Trophoblast cell (in vitro differentiated cells and primary cell): ENCODE results near the gene ADK.

ENCODE experiments used
- DNase-seq, 2 donors: peaks; one replicate each; pipeline ENCODE4 v3.0.0-alpha.2; 2016
- H2AFZ ChIP-seq: 2 replicates; pipeline ENCODE4 v1.6.1; 2013; ENCODE audit warnings: low read length, moderate library complexity, mild to moderate bottlenecking; ENCODE audit not compliant: insufficient read depth, poor library complexity
- H2AK5ac ChIP-seq: 2 replicates; pipeline ENCODE4 v1.6.1; 2013; ENCODE audit warnings: mild to moderate bottlenecking, low read length
- H2BK120ac ChIP-seq: 2 replicates; pipeline ENCODE4 v1.6.1; 2013; ENCODE audit warnings: low read length, mild to moderate bottlenecking, moderate library complexity; ENCODE audit not compliant: insufficient read depth, poor library complexity
- H2BK12ac ChIP-seq: 2 replicates; pipeline ENCODE4 v1.6.1; 2013; ENCODE audit warnings: mild to moderate bottlenecking, low read length, moderate library complexity
- H2BK5ac ChIP-seq: 2 replicates; pipeline ENCODE4 v1.6.1; 2013; ENCODE audit warnings: low read length, low read depth, moderate library complexity, mild to moderate bottlenecking; ENCODE audit not compliant: poor library complexity
- H3K14ac ChIP-seq: 2 replicates; pipeline ENCODE4 v1.6.1; 2013; ENCODE audit warnings: mild to moderate bottlenecking, low read length
- H3K18ac ChIP-seq: 2 replicates; pipeline ENCODE4 v1.6.1; 2013; ENCODE audit warnings: mild to moderate bottlenecking, low read length
- H3K23ac ChIP-seq: 2 replicates; pipeline ENCODE4 v1.6.1; 2013; ENCODE audit warnings: low read length
- H3K27ac ChIP-seq: 2 replicates; pipeline ENCODE4 v1.5.1; 2013; ENCODE audit warnings: low read depth, mild to moderate bottlenecking, inconsistent platforms, low read length, moderate library complexity
- H3K27me3 ChIP-seq: 2 replicates; pipeline ENCODE4 v1.6.1; 2013; ENCODE audit warnings: inconsistent platforms, mild to moderate bottlenecking, low read length, moderate library complexity; ENCODE audit not compliant: insufficient read depth
- H3K36me3 ChIP-seq, 2 experiments: 1 replicate in 1 of 2; 2 replicates in 1 of 2; pipeline ENCODE4 v1.6.1; 2013; ENCODE audit warnings: low read length in 2 of 2, mild to moderate bottlenecking in 2 of 2, moderate library complexity in 1 of 2; ENCODE audit not compliant: insufficient read depth in 2 of 2, control insufficient read depth in 1 of 2
- H3K4ac ChIP-seq: 2 replicates; pipeline ENCODE4 v1.6.1; 2013; ENCODE audit warnings: low read depth, mild to moderate bottlenecking, low read length, moderate library complexity
- H3K4me1 ChIP-seq, 2 experiments: 1 replicate in 1 of 2; 2 replicates in 1 of 2; pipeline ENCODE4 v1.6.1; 2013; ENCODE audit warnings: low read length in 2 of 2, mild to moderate bottlenecking in 2 of 2, moderate library complexity in 1 of 2; ENCODE audit not compliant: insufficient read depth in 2 of 2, control insufficient read depth in 1 of 2
- H3K4me2 ChIP-seq: 2 replicates; pipeline ENCODE4 v1.6.1; 2013; ENCODE audit warnings: inconsistent platforms, mild to moderate bottlenecking, low read length, moderate library complexity
- H3K4me3 ChIP-seq: 2 replicates; pipeline ENCODE4 v1.5.1; 2013; ENCODE audit warnings: mild to moderate bottlenecking, low read depth, low read length, inconsistent platforms
- H3K79me1 ChIP-seq: one replicate; pipeline ENCODE4 v1.6.1; 2013; ENCODE audit warnings: low read length
- H3K79me2 ChIP-seq: 2 replicates; pipeline ENCODE4 v1.6.1; 2013; ENCODE audit warnings: low read length, mild to moderate bottlenecking; ENCODE audit not compliant: control insufficient read depth, insufficient read depth, poor library complexity
- H3K9ac ChIP-seq: 2 replicates; pipeline ENCODE4 v1.6.1; 2013; ENCODE audit warnings: mild to moderate bottlenecking, low read length
- H3K9me3 ChIP-seq: 2 replicates; pipeline ENCODE4 v1.6.1; 2013; ENCODE audit warnings: low read depth, mild to moderate bottlenecking, control low read depth, inconsistent platforms, low read length; ENCODE audit not compliant: insufficient read depth
- H4K12ac ChIP-seq: 2 replicates; pipeline ENCODE4 v1.6.1; 2013; ENCODE audit warnings: low read depth, mild to moderate bottlenecking, low read length, moderate library complexity
- H4K8ac ChIP-seq: 2 replicates; pipeline ENCODE4 v1.6.1; 2013; ENCODE audit warnings: low read depth, mild to moderate bottlenecking, low read length, moderate library complexity
- H4K91ac ChIP-seq: one replicate; pipeline ENCODE4 v1.6.1; 2013; ENCODE audit warnings: low read depth, mild to moderate bottlenecking, low read length, moderate library complexity
- WGBS: extraction: QIAGEN DNeasy Blood & Tissue Kit; methylation state at CpG from one replicate; pipeline ENCODE4 v1.1.7; 2013; ENCODE audit warnings: missing lambda C conversion rate; ENCODE audit not compliant: insufficient read length, insufficient coverage; ENCODE audit errors: extremely low coverage; 5-methylcytosine and 5-hydroxymethylcytosine counted together

ADK gene

GRCh38 chr10:74107391-74107790, 43.6 kb upstream of the ADK start:
- no peaks in the 10 kb centered on the region for H3K9me3 ChIP-seq
- H3K36me3 ChIP-seq = peaks cover 45 to 70% of the 10 kb centered on the region in 2 experiments
- H3K27me3 ChIP-seq = no peaks in the 10 kb centered on the region
- H3K79me2 ChIP-seq = no peaks in the 10 kb centered on the region
- no peak overlapping the region for H2BK12ac ChIP-seq
- H3K4me2 ChIP-seq = no peak overlapping the region
- no peak overlapping the region for H4K8ac ChIP-seq
- DNase-seq = no peak
- no peaks in the 10 kb centered on the region for H3K79me1 ChIP-seq
- no peak overlapping the region for H3K23ac ChIP-seq
- H3K18ac ChIP-seq = no peak overlapping the region
- no peak overlapping the region for H4K91ac ChIP-seq
- H3K9ac ChIP-seq = no peak overlapping the region
- H3K27ac ChIP-seq = no peak overlapping the region
- no peaks in the 10 kb centered on the region for H3K4me1 ChIP-seq
- no peak overlapping the region for H2BK5ac ChIP-seq
- no CpG with 5 or more reads among the region's 4 CpGs for WGBS
- no peak overlapping the region for H3K14ac ChIP-seq
- H2BK120ac ChIP-seq = no peak overlapping the region
- no peak overlapping the region for H4K12ac ChIP-seq
- no peak overlapping the region for H3K4me3 ChIP-seq
- H2AFZ ChIP-seq = no peak overlapping the region
- H2AK5ac ChIP-seq = no peak overlapping the region
- no peak overlapping the region for H3K4ac ChIP-seq

GRCh38 chr10:74109452-74109851, 41.6 kb upstream of the ADK start:
- Histone ChIP-seq H3K14ac (no peak overlapping the region), H3K27ac (no peak overlapping the region), H3K27me3 (no peaks in the 10 kb centered on the region), H2BK120ac (no peak overlapping the region), H3K4me2 (no peak overlapping the region), H3K79me1 (no peaks in the 10 kb centered on the region), H2AK5ac (no peak overlapping the region), H3K4ac (no peak overlapping the region), H3K9ac (no peak overlapping the region), H4K8ac (no peak overlapping the region), H3K4me1 (no peaks in the 10 kb centered on the region), H3K9me3 (no peaks in the 10 kb centered on the region), H3K79me2 (no peaks in the 10 kb centered on the region), H4K12ac (no peak overlapping the region), H3K36me3 (peaks cover 49 to 72% of the 10 kb centered on the region in 2 experiments), H2BK12ac (no peak overlapping the region), H3K18ac (no peak overlapping the region), H2AFZ (no peak overlapping the region), H4K91ac (no peak overlapping the region), H2BK5ac (no peak overlapping the region), H3K23ac (no peak overlapping the region), H3K4me3 (no peak overlapping the region)
- no peak for DNase-seq

- no peak overlapping the region for H4K12ac ChIP-seq
- no peak overlapping the region for H3K23ac ChIP-seq
Measured at GRCh38 chr10:74110120-74110519, 40.9 kb upstream of the ADK start.

GRCh38 chr10:74111799-74112198, 39.2 kb upstream of the ADK start:
- H3K9ac ChIP-seq = no peak overlapping the region
- no peak for DNase-seq
- no peak overlapping the region for H3K27ac ChIP-seq
- no peak overlapping the region for H4K8ac ChIP-seq
- no peak overlapping the region for H2BK12ac ChIP-seq
- H3K9me3 ChIP-seq = no peaks in the 10 kb centered on the region
- no peak overlapping the region for H3K14ac ChIP-seq
- H3K4me1 ChIP-seq = no peaks in the 10 kb centered on the region
- no peak overlapping the region for H3K4me2 ChIP-seq
- WGBS = no CpG with 5 or more reads among the region's 14 CpGs
- H3K36me3 ChIP-seq = peaks cover 46 to 73% of the 10 kb centered on the region in 2 experiments
- H3K79me1 ChIP-seq = no peaks in the 10 kb centered on the region
- H2AFZ ChIP-seq = no peak overlapping the region
- H3K23ac ChIP-seq = no peak overlapping the region
- no peak overlapping the region for H3K4me3 ChIP-seq
- H3K27me3 ChIP-seq = no peaks in the 10 kb centered on the region
- no peak overlapping the region for H2BK120ac ChIP-seq
- H3K4ac ChIP-seq = no peak overlapping the region
- no peak overlapping the region for H4K91ac ChIP-seq
- no peak overlapping the region for H4K12ac ChIP-seq
- no peak overlapping the region for H2AK5ac ChIP-seq
- no peaks in the 10 kb centered on the region for H3K79me2 ChIP-seq
- H2BK5ac ChIP-seq = no peak overlapping the region
- no peak overlapping the region for H3K18ac ChIP-seq

More at GRCh38 chr10:74110120-74110519, 40.9 kb upstream of the ADK start:
- Histone ChIP-seq H3K4me3 (no peak overlapping the region), H3K14ac (no peak overlapping the region), H2BK120ac (no peak overlapping the region), H2BK12ac (no peak overlapping the region), H3K79me1 (no peaks in the 10 kb centered on the region), H3K36me3 (peaks cover 51 to 74% of the 10 kb centered on the region in 2 experiments), H3K9me3 (no peaks in the 10 kb centered on the region), H3K27me3 (no peaks in the 10 kb centered on the region), H4K91ac (no peak overlapping the region), H3K27ac (no peak overlapping the region), H3K9ac (no peak overlapping the region), H3K4me2 (no peak overlapping the region), H2AFZ (no peak overlapping the region), H2BK5ac (no peak overlapping the region), H3K4ac (no peak overlapping the region), H4K8ac (no peak overlapping the region), H2AK5ac (no peak overlapping the region), H3K79me2 (no peaks in the 10 kb centered on the region), H3K4me1 (no peaks in the 10 kb centered on the region), H3K18ac (no peak overlapping the region)
- no peak for DNase-seq
- WGBS = no CpG with 5 or more reads among the region's 1 CpG
